ENCODE measurements around the gene SNX8. TPM values are rescaled to one million over a fixed set of nuclear protein-coding genes. Genes with fewer than 3 reads are reported as not detected.

The SNX8 gene
- total and polyA plus RNA-seq, 2 of the 4 experiments (the other 2 are of a cell fraction) = 7.7 to 55.9 TPM

GRCh38 chr7:2306688-2307087, 7.6 kb downstream of the SNX8 start:
- H3K27me3 ChIP-seq (ENCODE audit: control insufficient read depth, insufficient read depth, low read length) = no peaks in the 10 kb centered on the region
- H3K18ac ChIP-seq (ENCODE audit: low read depth, low read length) = no peak overlapping the region
- peaks cover 3% of the 10 kb centered on the region for H3K9me1 ChIP-seq (ENCODE audit: insufficient read depth, low read length)
- H3K4me2 ChIP-seq (ENCODE audit: low read depth, low read length) = no peak overlapping the region
- H2BK5ac ChIP-seq (ENCODE audit: low read depth, low read length, poor library complexity, severe bottlenecking) = no peak overlapping the region
- ChIA-PET CTCF (no interaction called here), POLR2A (ENCODE audit: unreplicated experiment) (no interaction called here)
- in situ Hi-C loops (cut with MboI; ENCODE audit: low sequenced_read_pairs) = no loop called here
- peak overlapping the region; percentile 4; the same call in 1 of the 2 replicates for H2AK5ac ChIP-seq (ENCODE audit: low read depth, low read length)
- WGBS, 2 experiments (ENCODE audit: extremely low coverage in 2 of 2, insufficient read length in 1 of 2) = no CpG with 5 or more reads among the region's 6 CpGs
- H3K4me1 ChIP-seq (ENCODE audit: control insufficient read depth, insufficient read depth, low read length) = peaks cover 4% of the 10 kb centered on the region; the same call in 1 of the 2 replicates
- peak overlapping the region; percentile 15; the same call in 1 of the 2 replicates for H3K4ac ChIP-seq (ENCODE audit: low read depth, low read length)
- no peaks in the 10 kb centered on the region for H3K36me3 ChIP-seq (ENCODE audit: control insufficient read depth, insufficient read depth, low read length)
- TF ChIP-seq FOS (IDR thresholded peaks at IDR 0.05; ENCODE audit: low read depth, low read length) = no peak
- TF ChIP-seq NFE2L2 (IDR thresholded peaks at IDR 0.05; ENCODE audit: low read depth, low read length) = no peak
- no peak for TF ChIP-seq BHLHE40 (IDR thresholded peaks at IDR 0.05; ENCODE audit: low read depth, low read length)
- TF ChIP-seq SMC3 (IDR thresholded peaks at IDR 0.05; ENCODE audit: low read depth, low read length) = no peak
- no peak for TF ChIP-seq RFX5 (IDR thresholded peaks at IDR 0.05; ENCODE audit: low read depth, low read length)
- no peak for TF ChIP-seq CHD1 (IDR thresholded peaks at IDR 0.05; ENCODE audit: low read depth, low read length)
- TF ChIP-seq USF2 (IDR thresholded peaks at IDR 0.05; ENCODE audit: low read depth, low read length) = no peak
- no peak for TF ChIP-seq CTCF (conservative IDR thresholded peaks at IDR 0.05; ENCODE audit: low read depth, low read length)
- TF ChIP-seq MAFK (IDR thresholded peaks at IDR 0.05; ENCODE audit: low read depth, low read length) = no peak
- no peak for TF ChIP-seq MXI1 (IDR thresholded peaks at IDR 0.05; ENCODE audit: borderline replicate concordance, low read depth, low read length)
- no peak for TF ChIP-seq CEBPB (IDR thresholded peaks at IDR 0.05; ENCODE audit: low read depth, low read length)
- no peak for TF ChIP-seq ELK1 (IDR thresholded peaks at IDR 0.05; ENCODE audit: borderline replicate concordance, low read depth, low read length)
- no peak for TF ChIP-seq RCOR1 (IDR thresholded peaks at IDR 0.05; ENCODE audit: insufficient replicate concordance, low read length)
- TF ChIP-seq MAZ (IDR thresholded peaks at IDR 0.05; ENCODE audit: borderline replicate concordance, low read depth, low read length) = no peak
- TF ChIP-seq POLR2A (IDR thresholded peaks at IDR 0.05; ENCODE audit: low read depth, low read length) = no peak
- TF ChIP-seq RAD21 (IDR thresholded peaks at IDR 0.05; ENCODE audit: low read length) = no peak
- H3K9ac ChIP-seq (ENCODE audit: low read depth, low read length) = no peak overlapping the region
- H4K20me1 ChIP-seq (ENCODE audit: insufficient read depth, low read length) = peaks cover 14% of the 10 kb centered on the region; the same call in 1 of the 2 replicates
- H3K27ac ChIP-seq (ENCODE audit: insufficient read depth, low read length) = no peak overlapping the region
- no peak overlapping the region for H2BK20ac ChIP-seq (ENCODE audit: low read depth, low read length)
- no peak overlapping the region for H3K14ac ChIP-seq (replicated peaks; ENCODE audit: low read depth, low read length)
- no peaks in the 10 kb centered on the region for H3K9me3 ChIP-seq (ENCODE audit: control insufficient read depth, insufficient read depth, low read length)
- H2BK15ac ChIP-seq (ENCODE audit: low read depth, low read length) = no peak overlapping the region
- dilution Hi-C loops (cut with HindIII; ENCODE audit: low sequenced_read_pairs, unreplicated experiment) = no loop called here
- ATAC-seq (ENCODE audit: low read depth) (no peak), DNase-seq (no peak)
- no peak overlapping the region for H2AFZ ChIP-seq (replicated peaks; ENCODE audit: low read length, poor library complexity)
- H2AK9ac ChIP-seq (replicated peaks; ENCODE audit: low read depth, low read length, poor library complexity) = no peak overlapping the region
- BruUV-seq (replicated peaks) = no TSS peak
- no peak overlapping the region for H3K56ac ChIP-seq (ENCODE audit: extremely low read depth, insufficient read depth, low read length)
- no peak overlapping the region for H4K91ac ChIP-seq (ENCODE audit: insufficient read depth, low read depth, low read length)
- H3K79me1 ChIP-seq (ENCODE audit: low read depth in 1 of 2, low read length in 2 of 2) = peaks cover 17 to 56% of the 10 kb centered on the region in 2 experiments
- 0 out of 2 replicates have a peak overlapping the region, but pooled peaks have one; percentile 10 for H3K23ac ChIP-seq (ENCODE audit: low read depth, low read length)
- intact Hi-C loops (cut with micrococcal nuclease) = no loop called here
- no peak overlapping the region for H3K4me3 ChIP-seq (ENCODE audit: insufficient read depth, low read depth, low read length)
- no peak overlapping the region for H4K5ac ChIP-seq (ENCODE audit: low read depth, low read length)
- H4K8ac ChIP-seq (ENCODE audit: low read depth in 2 of 2, low read length in 2 of 2) = no peak overlapping the region
- no peak overlapping the region for H2BK120ac ChIP-seq (ENCODE audit: low read depth, low read length)

Measured in IMR-90 (cell line).